ENCODE results near the gene HIPK3. TPM values are rescaled to one million over a fixed set of nuclear protein-coding genes. Genes with fewer than 3 reads are reported as not detected.

Gene HIPK3
- polyA plus RNA-seq, 1 donor (not counting 4 experiments of a cell fraction or from before 2014, with no cell fraction given): 37.3 TPM

- Histone ChIP-seq H3K4me3 (ENCODE audit: control insufficient read depth in 2 of 3, extremely low read depth in 1 of 3, insufficient read depth in 2 of 3, low read depth in 1 of 3, low read length in 3 of 3) (no peak overlapping the region), H3K4me1 (ENCODE audit: control insufficient read depth, extremely low read depth, insufficient read depth, low read length) (no peaks in the 10 kb centered on the region), H3K27ac (ENCODE audit: control insufficient read depth, insufficient read depth, low read length) (no peak overlapping the region), H3K27me3 (ENCODE audit: control insufficient read depth, extremely low read depth, insufficient read depth, low read length) (no peaks in the 10 kb centered on the region), H3K4me2 (ENCODE audit: control insufficient read depth, extremely low read depth, insufficient read depth, low read depth, low read length) (no peak overlapping the region), H3K79me2 (ENCODE audit: control insufficient read depth, insufficient read depth, low read length) (peaks cover 32% of the 10 kb centered on the region), H3K9me1 (ENCODE audit: control insufficient read depth, extremely low read depth, insufficient read depth, low read length) (no peaks in the 10 kb centered on the region), H2AFZ (ENCODE audit: control insufficient read depth, low read length) (no peak overlapping the region), H3K36me3 (ENCODE audit: control insufficient read depth in 2 of 2, extremely low read depth in 1 of 2, insufficient read depth in 2 of 2, low read length in 2 of 2) (peaks cover 0 to 4% of the 10 kb centered on the region in 2 experiments), H3K9ac (ENCODE audit: control insufficient read depth, extremely low read depth, insufficient read depth, low read length) (no peak overlapping the region), H4K20me1 (ENCODE audit: control insufficient read depth, extremely low read depth, insufficient read depth, low read length) (no peaks in the 10 kb centered on the region), H3K9me3 (ENCODE audit: control insufficient read depth, low read depth, low read length) (no peaks in the 10 kb centered on the region)
- TF ChIP-seq, protein P1, sequence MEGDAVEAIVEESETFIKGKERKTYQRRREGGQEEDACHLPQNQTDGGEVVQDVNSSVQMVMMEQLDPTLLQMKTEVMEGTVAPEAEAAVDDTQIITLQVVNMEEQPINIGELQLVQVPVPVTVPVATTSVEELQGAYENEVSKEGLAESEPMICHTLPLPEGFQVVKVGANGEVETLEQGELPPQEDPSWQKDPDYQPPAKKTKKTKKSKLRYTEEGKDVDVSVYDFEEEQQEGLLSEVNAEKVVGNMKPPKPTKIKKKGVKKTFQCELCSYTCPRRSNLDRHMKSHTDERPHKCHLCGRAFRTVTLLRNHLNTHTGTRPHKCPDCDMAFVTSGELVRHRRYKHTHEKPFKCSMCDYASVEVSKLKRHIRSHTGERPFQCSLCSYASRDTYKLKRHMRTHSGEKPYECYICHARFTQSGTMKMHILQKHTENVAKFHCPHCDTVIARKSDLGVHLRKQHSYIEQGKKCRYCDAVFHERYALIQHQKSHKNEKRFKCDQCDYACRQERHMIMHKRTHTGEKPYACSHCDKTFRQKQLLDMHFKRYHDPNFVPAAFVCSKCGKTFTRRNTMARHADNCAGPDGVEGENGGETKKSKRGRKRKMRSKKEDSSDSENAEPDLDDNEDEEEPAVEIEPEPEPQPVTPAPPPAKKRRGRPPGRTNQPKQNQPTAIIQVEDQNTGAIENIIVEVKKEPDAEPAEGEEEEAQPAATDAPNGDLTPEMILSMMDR (optimal IDR thresholded peaks at IDR 0.05 in 1 of 3, IDR thresholded peaks at IDR 0.05 in 1 of 3, conservative IDR thresholded peaks at IDR 0.05 in 1 of 3; ENCODE audit: extremely low read depth in 1 of 3, insufficient read depth in 2 of 3, low read length in 3 of 3): no peak
- no peak for TF ChIP-seq EZH2 (IDR thresholded peaks at IDR 0.05; ENCODE audit: low read length)
- FAIRE-seq: no peak
- dilution Hi-C loops (cut with MboI; ENCODE audit: extremely low pct_ligation_motif_present, low sequenced_read_pairs): no loop called here
- no peak for DNase-seq (ENCODE audit: low read depth, low spot score)
Measured at GRCh38 chr11:33334627-33335026, 77.4 kb downstream of the HIPK3 start.

DNA sequence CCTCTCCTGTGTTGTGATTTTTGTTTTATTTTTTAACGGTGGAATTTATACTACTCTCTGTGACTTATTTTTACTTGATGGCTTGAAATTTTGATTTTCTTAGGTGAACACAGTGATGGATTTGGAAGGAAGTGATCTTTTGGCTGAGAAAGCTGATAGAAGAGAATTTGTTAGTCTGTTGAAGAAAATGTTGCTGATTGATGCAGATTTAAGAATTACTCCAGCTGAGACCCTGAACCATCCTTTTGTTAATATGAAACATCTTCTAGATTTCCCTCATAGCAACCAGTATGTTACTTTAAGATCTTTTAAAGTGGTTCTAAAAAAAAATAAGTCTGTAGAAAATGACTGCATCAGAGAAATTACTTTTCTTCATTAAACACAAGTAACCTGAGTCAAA lies 82.1 kb downstream of the HIPK3 start:
- Histone ChIP-seq H3K9me1 (ENCODE audit: control insufficient read depth, extremely low read depth, insufficient read depth, low read length) (no peaks in the 10 kb centered on the region), H4K20me1 (ENCODE audit: control insufficient read depth, extremely low read depth, insufficient read depth, low read length) (no peaks in the 10 kb centered on the region), H3K9ac (ENCODE audit: control insufficient read depth, extremely low read depth, insufficient read depth, low read length) (no peak overlapping the region), H3K27ac (ENCODE audit: control insufficient read depth, insufficient read depth, low read length) (no peak overlapping the region), H3K36me3 (ENCODE audit: control insufficient read depth in 2 of 2, extremely low read depth in 1 of 2, insufficient read depth in 2 of 2, low read length in 2 of 2) (peaks cover 6 to 10% of the 10 kb centered on the region in 2 experiments), H3K9me3 (ENCODE audit: control insufficient read depth, low read depth, low read length) (no peaks in the 10 kb centered on the region), H3K4me2 (ENCODE audit: control insufficient read depth, extremely low read depth, insufficient read depth, low read depth, low read length) (no peak overlapping the region), H2AFZ (ENCODE audit: control insufficient read depth, low read length) (no peak overlapping the region), H3K27me3 (ENCODE audit: control insufficient read depth, extremely low read depth, insufficient read depth, low read length) (no peaks in the 10 kb centered on the region), H3K79me2 (ENCODE audit: control insufficient read depth, insufficient read depth, low read length) (peaks cover 9% of the 10 kb centered on the region), H3K4me3 (ENCODE audit: control insufficient read depth in 2 of 3, extremely low read depth in 1 of 3, insufficient read depth in 2 of 3, low read depth in 1 of 3, low read length in 3 of 3) (no peak overlapping the region), H3K4me1 (ENCODE audit: control insufficient read depth, extremely low read depth, insufficient read depth, low read length) (no peaks in the 10 kb centered on the region)
- DNase-seq (ENCODE audit: low read depth, low spot score) (no peak), FAIRE-seq (no peak)
- TF ChIP-seq EZH2 (IDR thresholded peaks at IDR 0.05; ENCODE audit: low read length): no peak
- TF ChIP-seq, protein P1 (optimal IDR thresholded peaks at IDR 0.05 in 1 of 3, IDR thresholded peaks at IDR 0.05 in 1 of 3, conservative IDR thresholded peaks at IDR 0.05 in 1 of 3; ENCODE audit: extremely low read depth in 1 of 3, insufficient read depth in 2 of 3, low read length in 3 of 3): no peak
- dilution Hi-C loops (cut with MboI; ENCODE audit: extremely low pct_ligation_motif_present, low sequenced_read_pairs): no loop called here

Measured in keratinocyte (primary cell).